Naive thymus-derived CD8-positive, alpha-beta T cell (primary cell): ENCODE results near the gene SPTA1. TPM values are rescaled to one million over a fixed set of nuclear protein-coding genes. Genes with fewer than 3 reads are reported as not detected.

Experiments
- ATAC-seq, 2 donors: fragments of 150-1000 bp; cut with Tn5 transposase in 1 of 2; sonication (Bioruptor Pico), chemical (Tn5 transposase) in 1 of 2; 1 replicate in 1 of 2; 2 replicates in 1 of 2; pipeline ENCODE4 v1.10.0; 2021; ENCODE audit warnings: mild to moderate bottlenecking in 2 of 2, moderate library complexity in 2 of 2
- POLR2A ChIA-PET: fragments of 350-600 bp; sonication (Branson Sonifier 250); formaldehyde crosslinking; loops from one replicate; lab custom pipeline; 2021; ENCODE audit warnings: antibody characterized with exemption; lab: Charles Lee
- DNase-seq, 10 donors: peaks; one replicate each; pipeline versions ENCODE4 v3.0.0 to v3.0.0-alpha.2; 2020 to 2022
- H3K27ac Mint-ChIP-seq, 10 donors: one replicate each; pipeline ENCODE4 v1.8.0; 2020 to 2022; ENCODE audit warnings: mild to moderate bottlenecking in 10 of 10, mixed read lengths in 10 of 10, moderate library complexity in 4 of 10, inconsistent platforms in 1 of 10
- H3K27me3 Mint-ChIP-seq, 5 donors: one replicate each; pipeline ENCODE4 v1.8.0; 2021 to 2022; ENCODE audit warnings: mixed read lengths in 5 of 5
- H3K36me3 Mint-ChIP-seq, 3 donors: one replicate each; pipeline ENCODE4 v1.8.0; 2020 to 2022; ENCODE audit warnings: mixed read lengths in 3 of 3, mild to moderate bottlenecking in 2 of 3, inconsistent platforms in 1 of 3
- H3K4me1 Mint-ChIP-seq, 4 donors: one replicate each; pipeline ENCODE4 v1.8.0; 2021 to 2022; ENCODE audit warnings: mixed read lengths in 4 of 4
- H3K4me3 Mint-ChIP-seq, 10 donors: one replicate each; pipeline ENCODE4 v1.8.0; 2020 to 2022; ENCODE audit warnings: mild to moderate bottlenecking in 10 of 10, mixed read lengths in 10 of 10, moderate library complexity in 6 of 10, inconsistent platforms in 1 of 10
- H3K9me3 Mint-ChIP-seq, 9 donors: one replicate each; pipeline ENCODE4 v1.8.0; 2020 to 2022; ENCODE audit warnings: mixed read lengths in 9 of 9, mild to moderate bottlenecking in 3 of 9, inconsistent platforms in 1 of 9, moderate library complexity in 1 of 9
- polyA plus RNA-seq, 3 donors: library from polyadenylated mRNA; unstranded; fragments of 300-500 nt; fragmentation: Illumina TruSeq; gene quantifications; one replicate each; pipeline ENCODE4 v1.2.3, GENCODE V29; 2021
- total RNA-seq, 8 experiments: library from RNA in 2 of 8; stranded (reverse) in 2 of 8; gene quantifications; one replicate each; pipeline ENCODE4 v1.2.3 and lab custom pipeline; 2021 to 2026

The SPTA1 gene
- total and polyA plus RNA-seq, 5 experiments from 2014 or later, result not detected

GRCh38 chr1:158675563-158676323, 10.8 kb downstream of the SPTA1 start:
- Mint-ChIP-seq H3K27me3 (peaks cover 0 to 12% (median 6%) of the 10 kb centered on the region in 5 donors), H3K36me3 (no peaks in the 10 kb centered on the region), H3K4me3 (no peak overlapping the region), H3K9me3 (no peaks in the 10 kb centered on the region), H3K27ac (no peak overlapping the region), H3K4me1 (no peaks in the 10 kb centered on the region)
- ATAC-seq (no peak), DNase-seq (no peak)
- POLR2A ChIA-PET, result no interaction called here

DNA sequence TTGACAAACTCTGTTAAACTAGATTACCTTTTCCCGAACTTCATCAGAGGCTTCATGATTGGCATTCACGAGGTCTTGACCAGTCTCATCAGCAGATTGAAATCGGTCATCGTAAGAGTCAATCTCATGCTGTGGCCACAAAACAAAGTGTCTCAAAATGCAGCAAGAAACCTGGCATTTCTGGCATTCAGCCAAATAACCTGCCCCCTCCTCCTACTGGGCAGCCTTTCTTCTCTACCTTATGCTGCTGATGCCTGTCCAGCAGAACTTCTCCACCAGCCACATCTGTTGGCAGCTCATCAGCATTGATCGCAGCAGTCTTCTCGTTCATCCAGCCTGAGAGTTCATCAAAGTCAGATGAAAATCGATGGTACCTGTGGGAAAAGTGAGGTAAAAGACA, 12.2 kb downstream of the SPTA1 start:
- POLR2A ChIA-PET, result no interaction called here
- Mint-ChIP-seq H3K4me3 (no peak overlapping the region), H3K4me1 (no peaks in the 10 kb centered on the region), H3K27me3 (peaks cover 0 to 12% (median 5%) of the 10 kb centered on the region in 5 donors), H3K27ac (no peak overlapping the region), H3K36me3 (no peaks in the 10 kb centered on the region), H3K9me3 (no peaks in the 10 kb centered on the region)
- ATAC-seq, result no peak
- DNase-seq, result no peak

DNA sequence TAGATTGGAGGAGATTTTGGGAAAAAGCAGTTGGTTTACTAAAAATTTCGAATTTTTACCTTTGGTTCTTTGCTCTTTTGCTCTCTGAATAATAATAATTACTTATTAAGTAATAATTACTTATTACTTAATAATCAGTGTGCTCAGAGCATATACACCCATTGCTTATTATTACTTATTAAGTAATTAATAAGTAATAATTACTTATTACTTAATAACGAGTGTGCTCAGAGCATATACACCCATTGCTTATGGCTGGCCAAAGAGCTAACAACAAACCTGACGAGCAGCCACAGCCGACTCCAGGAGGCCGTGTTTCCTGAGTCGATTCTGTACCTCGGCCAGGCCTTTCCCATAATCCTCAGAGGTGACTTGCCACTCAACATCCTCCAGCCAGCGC, 20.5 kb downstream of the SPTA1 start:
- DNase-seq (no peak), ATAC-seq (no peak)
- Mint-ChIP-seq H3K27ac (no peak overlapping the region), H3K4me1 (no peaks in the 10 kb centered on the region), H3K36me3 (no peaks in the 10 kb centered on the region), H3K4me3 (no peak overlapping the region), H3K9me3 (no peaks in the 10 kb centered on the region), H3K27me3 (peaks cover 0 to 5% (median 0%) of the 10 kb centered on the region in 5 donors)
- POLR2A ChIA-PET, result no interaction called here

DNA sequence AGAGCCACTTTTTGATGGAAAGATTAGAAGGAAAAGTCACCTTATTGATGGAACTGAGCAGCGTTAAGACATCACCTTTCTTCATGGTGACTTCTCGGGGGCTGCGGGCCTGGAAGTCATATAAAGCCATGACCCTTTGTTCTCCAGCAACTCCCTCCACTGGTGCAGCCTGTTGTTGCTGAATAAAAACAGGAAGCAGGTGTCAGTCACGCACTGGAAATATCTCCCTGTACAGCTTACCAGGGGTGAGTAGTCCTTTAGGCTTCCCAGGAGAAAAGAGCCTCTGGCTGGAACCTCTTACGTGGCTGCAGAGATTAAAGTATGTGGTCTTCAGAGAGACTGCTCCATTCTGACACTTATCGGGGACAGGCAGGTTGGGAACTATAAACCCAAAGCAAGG, 31.9 kb downstream of the SPTA1 start:
- DNase-seq (no peak), ATAC-seq (no peak)
- peaks cover 0 to 13% (median 0%) of the 10 kb centered on the region in 9 donors for H3K9me3 Mint-ChIP-seq
- peaks cover 0 to 8% (median 0%) of the 10 kb centered on the region in 3 donors for H3K36me3 Mint-ChIP-seq
- H3K27me3 Mint-ChIP-seq, result peaks cover 0 to 16% (median 1%) of the 10 kb centered on the region in 5 donors
- peak overlapping the region in 1 of 10 donors; percentile 54 for H3K4me3 Mint-ChIP-seq
- peak overlapping the region in 2 of 10 donors; percentile 30 to 38 for H3K27ac Mint-ChIP-seq
- POLR2A ChIA-PET, result no interaction called here
- H3K4me1 Mint-ChIP-seq, result peaks cover 0 to 24% (median 4%) of the 10 kb centered on the region in 4 donors

DNA sequence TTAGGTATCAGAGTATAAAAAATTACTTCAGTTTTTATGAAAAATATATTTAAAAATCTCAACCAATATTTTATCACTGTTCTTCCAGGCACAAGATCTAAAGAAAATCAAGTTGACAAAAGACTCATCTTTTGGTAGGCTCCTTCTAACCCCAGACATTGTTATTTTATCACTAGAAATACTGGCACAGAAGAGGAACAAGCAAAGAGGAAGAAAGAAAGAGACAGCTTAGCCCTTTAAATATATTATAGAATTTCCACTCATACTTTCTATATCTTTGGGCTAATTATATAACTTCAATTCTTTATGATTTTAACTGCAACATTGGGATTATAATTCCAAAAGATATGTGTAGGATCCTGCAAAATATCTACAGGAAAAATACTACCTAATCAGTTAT, 32.4 kb downstream of the SPTA1 start:
- ATAC-seq (no peak), DNase-seq (no peak)
- POLR2A ChIA-PET, result no interaction called here
- Mint-ChIP-seq H3K4me1 (peaks cover 0 to 24% (median 4%) of the 10 kb centered on the region in 4 donors), H3K36me3 (peaks cover 0 to 8% (median 0%) of the 10 kb centered on the region in 3 donors), H3K27me3 (peaks cover 0 to 16% (median 1%) of the 10 kb centered on the region in 5 donors), H3K27ac (peak overlapping the region in 1 of 10 donors; percentile 30), H3K4me3 (no peak overlapping the region), H3K9me3 (peaks cover 0 to 13% (median 0%) of the 10 kb centered on the region in 9 donors)

DNA sequence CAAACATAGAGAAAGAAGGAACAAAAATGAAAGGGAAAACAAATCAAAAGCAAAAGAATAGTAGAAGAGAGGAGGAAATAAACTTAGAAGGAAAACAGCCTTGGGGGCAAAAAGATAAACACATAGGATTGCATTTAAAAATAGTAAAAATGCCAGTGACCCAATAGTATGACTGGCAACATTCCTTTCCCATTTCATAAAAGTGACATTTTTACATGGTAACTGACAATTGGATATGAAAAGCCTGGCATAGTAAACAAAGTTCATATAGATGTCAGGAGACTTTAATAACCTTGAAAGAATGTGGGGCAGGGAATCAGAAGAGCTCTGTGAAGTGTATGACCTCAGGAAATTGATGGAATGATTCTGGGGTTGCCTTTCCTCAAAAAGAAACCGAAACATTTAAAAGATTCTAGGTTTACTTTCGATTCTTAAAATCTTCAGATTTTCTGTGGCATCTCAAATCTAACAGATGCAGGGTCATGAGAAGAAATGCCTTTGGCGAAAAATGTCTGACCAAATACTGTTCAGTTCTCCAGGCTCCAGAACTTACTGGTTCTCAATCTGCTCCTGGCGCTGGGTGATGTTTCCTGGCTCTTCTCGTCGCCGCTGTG, 33.7 kb downstream of the SPTA1 start:
- no peak for ATAC-seq
- Mint-ChIP-seq H3K4me3 (no peak overlapping the region), H3K27me3 (peaks cover 0 to 13% (median 0%) of the 10 kb centered on the region in 5 donors), H3K27ac (no peak overlapping the region), H3K9me3 (peaks cover 0 to 1% (median 0%) of the 10 kb centered on the region in 9 donors), H3K4me1 (peaks cover 0 to 24% (median 4%) of the 10 kb centered on the region in 4 donors), H3K36me3 (no peaks in the 10 kb centered on the region)
- DNase-seq, result no peak
- POLR2A ChIA-PET, result no interaction called here

DNA sequence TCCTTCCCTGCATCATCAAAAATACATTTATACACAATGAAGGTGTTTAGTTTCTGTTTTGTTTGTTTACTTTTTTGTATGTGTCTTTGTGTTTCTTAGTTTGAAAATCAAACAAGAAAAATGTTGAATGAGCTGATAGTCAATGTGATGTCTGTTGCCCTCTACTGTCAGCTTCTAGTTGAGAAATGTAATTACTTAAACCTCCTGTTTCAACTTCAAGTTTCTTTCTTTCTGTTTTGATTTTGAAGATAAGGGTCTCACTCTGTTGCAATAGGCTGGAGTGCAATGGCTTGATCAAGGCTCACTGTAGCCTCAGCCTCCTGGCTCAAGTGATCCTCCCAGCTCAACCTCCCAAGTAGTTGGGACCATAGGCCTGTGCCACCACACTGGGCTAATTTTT, 37.5 kb downstream of the SPTA1 start:
- Mint-ChIP-seq H3K27ac (no peak overlapping the region), H3K27me3 (peaks cover 0 to 10% (median 0%) of the 10 kb centered on the region in 5 donors), H3K9me3 (no peaks in the 10 kb centered on the region), H3K4me1 (peaks cover 2 to 40% (median 9%) of the 10 kb centered on the region in 4 donors), H3K4me3 (no peak overlapping the region), H3K36me3 (no peaks in the 10 kb centered on the region)
- POLR2A ChIA-PET, result no interaction called here
- no peak for DNase-seq
- no peak for ATAC-seq

DNA sequence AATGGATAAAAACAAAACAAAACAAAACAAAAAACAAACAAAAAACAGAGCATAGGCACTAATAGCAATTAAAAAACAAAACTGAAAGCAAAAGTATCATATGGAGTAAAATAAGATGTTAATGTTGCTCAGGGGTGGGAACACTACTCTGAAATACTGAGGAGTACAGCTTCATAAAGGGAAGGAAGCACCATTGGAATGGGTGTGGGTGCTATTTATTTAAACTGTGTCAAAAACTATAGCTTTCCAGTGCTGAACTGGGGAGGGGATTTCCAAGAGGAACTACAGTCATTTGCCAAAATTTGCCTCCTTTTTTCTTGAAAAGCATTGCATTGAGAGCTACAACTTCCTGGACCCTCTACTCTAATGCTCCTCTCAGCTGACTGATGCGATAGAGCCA, 40.0 kb downstream of the SPTA1 start:
- Mint-ChIP-seq H3K9me3 (no peaks in the 10 kb centered on the region), H3K27me3 (peaks cover 0 to 1% (median 0%) of the 10 kb centered on the region in 5 donors), H3K36me3 (no peaks in the 10 kb centered on the region), H3K4me1 (peaks cover 2 to 26% (median 9%) of the 10 kb centered on the region in 4 donors), H3K4me3 (peak overlapping the region in 3 of 10 donors; percentile 7 to 61 (median 26)), H3K27ac (peak overlapping the region in 4 of 10 donors; percentile 12 to 80 (median 23))
- ATAC-seq (no peak), DNase-seq (no peak)
- POLR2A ChIA-PET, result no interaction called here

GRCh38 chr1:158644449-158644848, 42.1 kb downstream of the SPTA1 start:
- Mint-ChIP-seq H3K9me3 (no peaks in the 10 kb centered on the region), H3K36me3 (no peaks in the 10 kb centered on the region), H3K27ac (no peak overlapping the region), H3K4me1 (peaks cover 2 to 26% (median 9%) of the 10 kb centered on the region in 4 donors), H3K27me3 (no peaks in the 10 kb centered on the region), H3K4me3 (no peak overlapping the region)
- DNase-seq (no peak), ATAC-seq (no peak)
- POLR2A ChIA-PET, result no interaction called here

GRCh38 chr1:158638904-158639303, 47.6 kb downstream of the SPTA1 start:
- no peaks in the 10 kb centered on the region for H3K4me1 Mint-ChIP-seq
- no peak overlapping the region for H3K4me3 Mint-ChIP-seq
- POLR2A ChIA-PET, result no interaction called here
- H3K27me3 Mint-ChIP-seq, result peaks cover 0 to 5% (median 3%) of the 10 kb centered on the region in 5 donors
- no peaks in the 10 kb centered on the region for H3K9me3 Mint-ChIP-seq
- H3K27ac Mint-ChIP-seq, result no peak overlapping the region
- DNase-seq (no peak), ATAC-seq (no peak)
- H3K36me3 Mint-ChIP-seq, result no peaks in the 10 kb centered on the region

GRCh38 chr1:158638146-158638545, 48.4 kb downstream of the SPTA1 start:
- DNase-seq, result no peak

GRCh38 chr1:158613764-158614163, 72.8 kb downstream of the SPTA1 start:
- Mint-ChIP-seq H3K36me3 (no peaks in the 10 kb centered on the region), H3K9me3 (no peaks in the 10 kb centered on the region), H3K4me1 (no peaks in the 10 kb centered on the region), H3K27ac (no peak overlapping the region), H3K27me3 (peaks cover 0 to 11% (median 3%) of the 10 kb centered on the region in 5 donors), H3K4me3 (no peak overlapping the region)
- POLR2A ChIA-PET, result no interaction called here
- ATAC-seq (no peak), DNase-seq (no peak)

More at GRCh38 chr1:158638146-158638545, 48.4 kb downstream of the SPTA1 start:
- Mint-ChIP-seq H3K27me3 (peaks cover 0 to 5% (median 3%) of the 10 kb centered on the region in 5 donors), H3K36me3 (no peaks in the 10 kb centered on the region), H3K9me3 (no peaks in the 10 kb centered on the region), H3K4me3 (no peak overlapping the region), H3K27ac (no peak overlapping the region), H3K4me1 (no peaks in the 10 kb centered on the region)
- no peak for ATAC-seq
- POLR2A ChIA-PET, result no interaction called here

DNA sequence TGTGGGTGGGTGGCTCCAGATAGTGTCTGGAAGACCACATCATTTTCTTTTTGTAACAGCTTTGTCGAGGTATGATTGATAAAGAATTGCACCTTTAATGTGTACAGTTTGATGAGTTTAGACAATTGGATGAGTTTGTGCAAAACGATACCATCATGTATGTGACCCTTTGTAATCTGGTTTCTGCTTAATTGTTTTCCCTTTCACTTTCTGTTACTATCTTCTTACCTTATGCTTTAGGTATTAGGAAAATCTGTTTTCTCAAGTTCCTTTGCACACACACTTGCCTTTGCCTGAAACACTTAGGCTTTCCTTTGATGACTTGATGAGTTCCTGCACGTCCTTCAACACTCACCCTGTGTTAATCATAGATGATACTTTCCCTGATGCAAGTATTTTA, 74.6 kb downstream of the SPTA1 start:
- Mint-ChIP-seq H3K27ac (no peak overlapping the region), H3K36me3 (no peaks in the 10 kb centered on the region), H3K4me1 (no peaks in the 10 kb centered on the region), H3K27me3 (peaks cover 0 to 8% (median 1%) of the 10 kb centered on the region in 5 donors), H3K9me3 (no peaks in the 10 kb centered on the region), H3K4me3 (no peak overlapping the region)
- POLR2A ChIA-PET, result no interaction called here
- ATAC-seq (no peak), DNase-seq (no peak)
